Measurements from ENCODE around the gene LIMD2.

- TF ChIP-seq, protein P1, sequence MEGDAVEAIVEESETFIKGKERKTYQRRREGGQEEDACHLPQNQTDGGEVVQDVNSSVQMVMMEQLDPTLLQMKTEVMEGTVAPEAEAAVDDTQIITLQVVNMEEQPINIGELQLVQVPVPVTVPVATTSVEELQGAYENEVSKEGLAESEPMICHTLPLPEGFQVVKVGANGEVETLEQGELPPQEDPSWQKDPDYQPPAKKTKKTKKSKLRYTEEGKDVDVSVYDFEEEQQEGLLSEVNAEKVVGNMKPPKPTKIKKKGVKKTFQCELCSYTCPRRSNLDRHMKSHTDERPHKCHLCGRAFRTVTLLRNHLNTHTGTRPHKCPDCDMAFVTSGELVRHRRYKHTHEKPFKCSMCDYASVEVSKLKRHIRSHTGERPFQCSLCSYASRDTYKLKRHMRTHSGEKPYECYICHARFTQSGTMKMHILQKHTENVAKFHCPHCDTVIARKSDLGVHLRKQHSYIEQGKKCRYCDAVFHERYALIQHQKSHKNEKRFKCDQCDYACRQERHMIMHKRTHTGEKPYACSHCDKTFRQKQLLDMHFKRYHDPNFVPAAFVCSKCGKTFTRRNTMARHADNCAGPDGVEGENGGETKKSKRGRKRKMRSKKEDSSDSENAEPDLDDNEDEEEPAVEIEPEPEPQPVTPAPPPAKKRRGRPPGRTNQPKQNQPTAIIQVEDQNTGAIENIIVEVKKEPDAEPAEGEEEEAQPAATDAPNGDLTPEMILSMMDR (IDR thresholded peaks at IDR 0.05) = no peak
- TF ChIP-seq GABPA (IDR thresholded peaks at IDR 0.05; ENCODE audit: low read depth) (no peak), POLR2AphosphoS5 (IDR thresholded peaks at IDR 0.05; ENCODE audit: low read depth, low read length) (no peak), MEF2A (IDR thresholded peaks at IDR 0.05; ENCODE audit: borderline replicate concordance, low read depth) (no peak), RXRA (IDR thresholded peaks at IDR 0.05; ENCODE audit: borderline replicate concordance, low read depth) (no peak), JUND (IDR thresholded peaks at IDR 0.05) (no peak), IRF3 (IDR thresholded peaks at IDR 0.05; ENCODE audit: low read depth, low read length) (no peak), RAD21 (IDR thresholded peaks at IDR 0.05; ENCODE audit: low read length) (no peak), NRF1 (IDR thresholded peaks at IDR 0.05; ENCODE audit: low read depth, low read length) (no peak)
- TF ChIP-seq, protein P2, sequence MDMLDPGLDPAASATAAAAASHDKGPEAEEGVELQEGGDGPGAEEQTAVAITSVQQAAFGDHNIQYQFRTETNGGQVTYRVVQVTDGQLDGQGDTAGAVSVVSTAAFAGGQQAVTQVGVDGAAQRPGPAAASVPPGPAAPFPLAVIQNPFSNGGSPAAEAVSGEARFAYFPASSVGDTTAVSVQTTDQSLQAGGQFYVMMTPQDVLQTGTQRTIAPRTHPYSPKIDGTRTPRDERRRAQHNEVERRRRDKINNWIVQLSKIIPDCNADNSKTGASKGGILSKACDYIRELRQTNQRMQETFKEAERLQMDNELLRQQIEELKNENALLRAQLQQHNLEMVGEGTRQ (IDR thresholded peaks at IDR 0.05; ENCODE audit: borderline replicate concordance, low read depth, low read length) = no peak
- TF ChIP-seq, protein P3, sequence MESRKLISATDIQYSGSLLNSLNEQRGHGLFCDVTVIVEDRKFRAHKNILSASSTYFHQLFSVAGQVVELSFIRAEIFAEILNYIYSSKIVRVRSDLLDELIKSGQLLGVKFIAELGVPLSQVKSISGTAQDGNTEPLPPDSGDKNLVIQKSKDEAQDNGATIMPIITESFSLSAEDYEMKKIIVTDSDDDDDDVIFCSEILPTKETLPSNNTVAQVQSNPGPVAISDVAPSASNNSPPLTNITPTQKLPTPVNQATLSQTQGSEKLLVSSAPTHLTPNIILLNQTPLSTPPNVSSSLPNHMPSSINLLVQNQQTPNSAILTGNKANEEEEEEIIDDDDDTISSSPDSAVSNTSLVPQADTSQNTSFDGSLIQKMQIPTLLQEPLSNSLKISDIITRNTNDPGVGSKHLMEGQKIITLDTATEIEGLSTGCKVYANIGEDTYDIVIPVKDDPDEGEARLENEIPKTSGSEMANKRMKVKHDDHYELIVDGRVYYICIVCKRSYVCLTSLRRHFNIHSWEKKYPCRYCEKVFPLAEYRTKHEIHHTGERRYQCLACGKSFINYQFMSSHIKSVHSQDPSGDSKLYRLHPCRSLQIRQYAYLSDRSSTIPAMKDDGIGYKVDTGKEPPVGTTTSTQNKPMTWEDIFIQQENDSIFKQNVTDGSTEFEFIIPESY (IDR thresholded peaks at IDR 0.05; ENCODE audit: borderline replicate concordance, low read depth) = no peak
These were observed 17.5 kb downstream of the LIMD2 start for GRCh38 chr17:63682441-63682840.

Data from SK-N-SH (cell line).